Panc1 (cell line): ENCODE measurements around the gene MTUS2.

Source experiments
- POLR2AphosphoS5 ChIP-seq: IDR thresholded peaks from 2 replicates; pipeline ENCODE4 v1.6.1; 2012; ENCODE audit warnings: mild to moderate bottlenecking, low read depth, low read length, moderate library complexity
- SIN3A ChIP-seq: IDR thresholded peaks from 2 replicates; pipeline ENCODE4 v1.6.1; 2012; ENCODE audit warnings: low read depth, mild to moderate bottlenecking, low read length, moderate library complexity, borderline replicate concordance; ENCODE audit not compliant: insufficient read depth
- TCF7L2 ChIP-seq: IDR thresholded peaks from 2 replicates; pipeline ENCODE4 v1.6.1; 2011; ENCODE audit warnings: mild to moderate bottlenecking, low read depth, low read length, inconsistent platforms
- TF ChIP-seq, protein P1 (sequence below): fragments of 450-650 bp; IDR thresholded peaks from 2 replicates; pipeline ENCODE4 v1.5.1; 2017; ENCODE audit warnings: mild to moderate bottlenecking
- TF ChIP-seq, protein P2 (sequence below), 2 experiments: IDR thresholded peaks; 2 replicates each; pipeline ENCODE4 v1.6.1; 2011 to 2012; ENCODE audit warnings: low read depth in 2 of 2, control low read depth in 1 of 2, low read length in 1 of 2, mild to moderate bottlenecking in 1 of 2, moderate library complexity in 1 of 2; ENCODE audit not compliant: insufficient read depth in 1 of 2

DNA sequence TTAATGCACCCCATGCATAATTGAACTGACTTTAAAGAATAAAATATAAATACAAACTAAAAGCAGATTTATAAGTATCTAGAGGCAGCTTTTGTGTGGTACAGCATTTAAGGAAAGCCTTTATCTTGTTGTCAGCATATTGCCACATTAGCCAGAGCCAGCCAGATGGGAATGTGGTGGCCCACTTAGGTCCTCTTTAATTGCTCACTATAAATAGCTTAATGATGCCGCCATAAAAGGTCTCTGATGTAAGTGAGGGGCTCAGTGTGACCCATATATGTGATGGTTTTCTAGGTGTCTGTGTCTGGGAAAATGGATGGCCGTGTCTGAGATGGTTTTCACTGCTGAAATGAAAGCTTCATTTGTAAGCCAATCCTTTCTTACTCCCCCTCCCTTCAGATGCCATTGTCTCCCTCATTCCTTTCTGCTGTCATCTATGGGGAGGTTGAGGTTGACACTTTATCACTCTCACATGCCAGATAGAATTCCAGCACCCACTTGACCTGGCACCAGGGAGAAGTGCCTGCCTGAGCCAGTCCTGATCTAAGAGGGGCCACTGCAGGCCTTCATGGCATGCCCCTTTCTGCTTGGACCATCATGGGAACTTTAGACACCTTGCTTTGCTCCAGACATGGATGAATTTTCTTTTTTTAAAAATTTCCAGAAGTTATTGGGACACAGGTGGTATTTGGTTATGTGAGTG lies 135.3 kb downstream of the MTUS2 start:
- TF ChIP-seq, protein P1, sequence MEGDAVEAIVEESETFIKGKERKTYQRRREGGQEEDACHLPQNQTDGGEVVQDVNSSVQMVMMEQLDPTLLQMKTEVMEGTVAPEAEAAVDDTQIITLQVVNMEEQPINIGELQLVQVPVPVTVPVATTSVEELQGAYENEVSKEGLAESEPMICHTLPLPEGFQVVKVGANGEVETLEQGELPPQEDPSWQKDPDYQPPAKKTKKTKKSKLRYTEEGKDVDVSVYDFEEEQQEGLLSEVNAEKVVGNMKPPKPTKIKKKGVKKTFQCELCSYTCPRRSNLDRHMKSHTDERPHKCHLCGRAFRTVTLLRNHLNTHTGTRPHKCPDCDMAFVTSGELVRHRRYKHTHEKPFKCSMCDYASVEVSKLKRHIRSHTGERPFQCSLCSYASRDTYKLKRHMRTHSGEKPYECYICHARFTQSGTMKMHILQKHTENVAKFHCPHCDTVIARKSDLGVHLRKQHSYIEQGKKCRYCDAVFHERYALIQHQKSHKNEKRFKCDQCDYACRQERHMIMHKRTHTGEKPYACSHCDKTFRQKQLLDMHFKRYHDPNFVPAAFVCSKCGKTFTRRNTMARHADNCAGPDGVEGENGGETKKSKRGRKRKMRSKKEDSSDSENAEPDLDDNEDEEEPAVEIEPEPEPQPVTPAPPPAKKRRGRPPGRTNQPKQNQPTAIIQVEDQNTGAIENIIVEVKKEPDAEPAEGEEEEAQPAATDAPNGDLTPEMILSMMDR = no peak
- TF ChIP-seq, protein P2, sequence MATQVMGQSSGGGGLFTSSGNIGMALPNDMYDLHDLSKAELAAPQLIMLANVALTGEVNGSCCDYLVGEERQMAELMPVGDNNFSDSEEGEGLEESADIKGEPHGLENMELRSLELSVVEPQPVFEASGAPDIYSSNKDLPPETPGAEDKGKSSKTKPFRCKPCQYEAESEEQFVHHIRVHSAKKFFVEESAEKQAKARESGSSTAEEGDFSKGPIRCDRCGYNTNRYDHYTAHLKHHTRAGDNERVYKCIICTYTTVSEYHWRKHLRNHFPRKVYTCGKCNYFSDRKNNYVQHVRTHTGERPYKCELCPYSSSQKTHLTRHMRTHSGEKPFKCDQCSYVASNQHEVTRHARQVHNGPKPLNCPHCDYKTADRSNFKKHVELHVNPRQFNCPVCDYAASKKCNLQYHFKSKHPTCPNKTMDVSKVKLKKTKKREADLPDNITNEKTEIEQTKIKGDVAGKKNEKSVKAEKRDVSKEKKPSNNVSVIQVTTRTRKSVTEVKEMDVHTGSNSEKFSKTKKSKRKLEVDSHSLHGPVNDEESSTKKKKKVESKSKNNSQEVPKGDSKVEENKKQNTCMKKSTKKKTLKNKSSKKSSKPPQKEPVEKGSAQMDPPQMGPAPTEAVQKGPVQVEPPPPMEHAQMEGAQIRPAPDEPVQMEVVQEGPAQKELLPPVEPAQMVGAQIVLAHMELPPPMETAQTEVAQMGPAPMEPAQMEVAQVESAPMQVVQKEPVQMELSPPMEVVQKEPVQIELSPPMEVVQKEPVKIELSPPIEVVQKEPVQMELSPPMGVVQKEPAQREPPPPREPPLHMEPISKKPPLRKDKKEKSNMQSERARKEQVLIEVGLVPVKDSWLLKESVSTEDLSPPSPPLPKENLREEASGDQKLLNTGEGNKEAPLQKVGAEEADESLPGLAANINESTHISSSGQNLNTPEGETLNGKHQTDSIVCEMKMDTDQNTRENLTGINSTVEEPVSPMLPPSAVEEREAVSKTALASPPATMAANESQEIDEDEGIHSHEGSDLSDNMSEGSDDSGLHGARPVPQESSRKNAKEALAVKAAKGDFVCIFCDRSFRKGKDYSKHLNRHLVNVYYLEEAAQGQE (IDR thresholded peaks at IDR 0.05; ENCODE audit: insufficient read depth in 1 of 2, low read depth in 2 of 2, low read length in 1 of 2) = no peak
- TF ChIP-seq POLR2AphosphoS5 = no peak
- no peak for TF ChIP-seq SIN3A
- no peak for TF ChIP-seq TCF7L2
